T follicular helper cell (primary cell): Measurements from ENCODE around the gene CEP350.

Experiments
- DNase-seq: peaks from one replicate; pipeline ENCODE4 v3.0.0-alpha.2; 2020; ENCODE audit warnings: low read depth

CEP350 gene

GRCh38 chr1:180057883-180058396 lies 103.3 kb downstream of the CEP350 start:
- DNase-seq, result no peak

DNA sequence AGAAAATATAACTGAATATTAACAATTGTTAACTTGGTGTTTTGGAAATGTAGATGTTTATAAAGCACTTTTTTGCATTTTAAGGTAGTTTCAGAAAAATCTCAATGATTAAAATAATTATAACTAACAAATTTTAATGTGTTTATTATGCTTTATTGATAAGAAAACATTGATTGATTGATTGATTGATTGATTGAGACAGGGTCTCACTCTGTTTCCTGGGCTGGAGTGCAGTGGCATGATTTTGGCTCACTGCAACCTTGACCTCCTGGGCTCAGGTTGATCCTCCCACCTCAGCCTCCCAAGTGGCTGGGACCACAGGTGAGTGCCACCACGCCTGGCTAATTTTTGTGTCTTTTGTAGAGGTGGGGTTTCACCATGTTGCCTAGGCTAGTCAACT lies 106.4 kb downstream of the CEP350 start:
- no peak for DNase-seq

- no peak for DNase-seq
These were observed 107.9 kb downstream of the CEP350 start for GRCh38 chr1:180062452-180062971.

- no peak for DNase-seq
These were observed 110.8 kb downstream of the CEP350 start for GRCh38 chr1:180065408-180065807.

- DNase-seq, result no peak
These were observed 111.5 kb downstream of the CEP350 start for GRCh38 chr1:180066150-180066549.

DNA sequence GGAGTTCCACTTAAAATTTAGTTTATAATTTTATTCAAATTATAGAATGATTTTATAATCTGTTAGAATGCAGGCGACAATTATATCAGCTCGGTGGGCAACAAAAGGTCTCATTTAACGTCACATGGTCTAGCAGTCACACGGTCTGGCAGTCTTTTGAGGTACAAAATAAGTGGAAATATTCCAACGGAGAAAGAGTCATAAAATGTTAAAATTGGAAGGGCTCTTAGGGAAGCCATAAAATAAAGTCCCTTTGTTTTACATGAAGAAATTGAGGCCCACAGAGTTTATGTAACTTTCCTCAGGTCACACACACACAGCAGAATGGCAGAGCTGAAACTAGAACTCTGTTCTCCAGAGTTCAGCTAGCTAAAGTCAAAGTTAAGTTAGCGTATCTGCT lies 115.7 kb downstream of the CEP350 start:
- DNase-seq, result no peak

GRCh38 chr1:180071759-180072158 lies 117.1 kb downstream of the CEP350 start:
- no peak for DNase-seq

DNA sequence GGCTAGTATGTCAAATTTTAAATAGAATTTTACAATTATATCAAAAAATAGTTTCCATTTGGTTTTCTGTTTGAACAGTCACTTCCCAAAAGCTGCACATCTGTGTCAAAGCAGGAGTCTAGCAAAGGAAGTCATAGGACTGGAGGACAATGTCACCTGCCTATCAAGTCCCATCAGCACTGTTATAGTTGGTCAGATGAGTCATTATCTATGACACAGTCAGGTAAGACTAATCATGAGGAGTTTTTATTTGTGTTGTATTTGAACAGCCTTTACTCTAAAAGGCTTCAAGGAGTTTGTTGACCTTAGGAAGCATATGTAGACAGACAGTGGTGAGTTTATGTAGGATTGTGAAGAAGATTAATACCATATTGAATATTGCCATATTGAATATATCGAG lies 125.8 kb downstream of the CEP350 start:
- DNase-seq, result no peak

DNA sequence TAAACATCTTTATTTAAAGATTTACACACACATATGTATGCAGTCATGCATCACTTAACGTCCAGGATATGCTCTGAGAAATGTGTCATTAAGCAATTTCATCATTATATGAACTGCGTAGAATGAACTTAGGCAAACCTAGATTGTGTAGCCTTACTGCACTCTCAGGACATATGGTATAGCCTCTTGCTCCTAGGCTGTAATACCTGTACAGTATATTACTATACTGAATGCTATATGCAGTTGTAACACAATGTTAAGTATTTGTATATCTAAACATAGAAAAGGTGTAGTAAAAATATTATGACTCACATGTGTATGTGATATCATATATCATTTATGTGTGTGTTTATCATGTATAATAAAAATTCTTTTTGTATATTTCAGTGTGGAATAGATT lies 126.9 kb downstream of the CEP350 start:
- DNase-seq, result no peak

- DNase-seq, result no peak
These were observed 128.6 kb downstream of the CEP350 start for GRCh38 chr1:180083164-180083563.

DNA sequence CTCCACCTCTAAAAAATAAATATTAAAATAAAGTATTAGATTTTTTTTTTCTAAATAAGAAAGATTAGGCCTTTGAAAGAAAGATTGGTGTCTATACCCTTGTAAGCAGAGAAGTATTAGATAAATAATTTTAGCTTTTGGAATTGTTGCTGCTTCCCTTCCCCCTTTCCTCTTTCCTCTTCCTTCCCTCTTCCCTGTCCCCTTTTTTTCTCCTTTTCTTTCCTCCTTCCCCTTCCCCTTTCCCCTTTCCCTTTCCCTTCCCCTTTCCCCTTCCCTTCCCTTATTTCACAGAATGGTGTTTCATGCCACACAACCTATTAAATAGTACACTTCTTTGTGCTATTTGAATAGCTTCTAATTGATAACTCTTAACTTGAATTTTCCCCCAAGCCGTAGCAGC lies 130.3 kb downstream of the CEP350 start:
- DNase-seq, result no peak

GRCh38 chr1:180085331-180085730 lies 130.7 kb downstream of the CEP350 start:
- no peak for DNase-seq

DNA sequence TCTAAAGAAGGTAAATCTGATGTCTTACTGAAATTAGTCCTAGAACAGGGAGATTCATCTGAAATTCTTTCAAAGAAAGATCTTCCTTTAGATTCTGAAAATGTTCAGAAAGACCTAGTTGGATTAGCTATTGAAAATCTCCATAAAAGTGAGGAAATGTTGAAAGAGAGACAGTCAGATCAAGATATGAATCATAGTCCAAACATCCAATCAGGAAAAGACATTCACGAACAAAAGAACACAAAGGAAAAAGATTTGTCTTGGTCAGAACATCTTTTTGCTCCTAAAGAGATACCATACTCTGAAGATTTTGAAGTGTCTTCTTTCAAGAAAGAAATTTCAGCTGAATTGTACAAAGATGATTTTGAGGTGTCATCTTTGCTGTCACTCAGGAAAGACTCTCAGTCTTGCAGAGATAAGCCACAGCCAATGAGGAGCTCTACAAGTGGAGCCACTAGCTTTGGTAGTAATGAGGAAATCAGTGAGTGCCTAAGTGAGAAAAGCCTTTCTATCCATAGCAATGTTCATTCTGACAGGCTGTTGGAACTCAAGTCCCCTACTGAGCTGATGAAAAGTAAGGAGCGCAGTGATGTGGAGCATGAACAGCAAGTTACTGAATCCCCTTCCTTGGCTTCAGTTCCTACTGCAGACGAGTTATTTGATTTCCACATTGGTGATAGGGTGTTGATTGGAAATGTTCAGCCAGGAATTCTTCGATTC lies 138.5 kb downstream of the CEP350 start:
- no peak for DNase-seq

DNA sequence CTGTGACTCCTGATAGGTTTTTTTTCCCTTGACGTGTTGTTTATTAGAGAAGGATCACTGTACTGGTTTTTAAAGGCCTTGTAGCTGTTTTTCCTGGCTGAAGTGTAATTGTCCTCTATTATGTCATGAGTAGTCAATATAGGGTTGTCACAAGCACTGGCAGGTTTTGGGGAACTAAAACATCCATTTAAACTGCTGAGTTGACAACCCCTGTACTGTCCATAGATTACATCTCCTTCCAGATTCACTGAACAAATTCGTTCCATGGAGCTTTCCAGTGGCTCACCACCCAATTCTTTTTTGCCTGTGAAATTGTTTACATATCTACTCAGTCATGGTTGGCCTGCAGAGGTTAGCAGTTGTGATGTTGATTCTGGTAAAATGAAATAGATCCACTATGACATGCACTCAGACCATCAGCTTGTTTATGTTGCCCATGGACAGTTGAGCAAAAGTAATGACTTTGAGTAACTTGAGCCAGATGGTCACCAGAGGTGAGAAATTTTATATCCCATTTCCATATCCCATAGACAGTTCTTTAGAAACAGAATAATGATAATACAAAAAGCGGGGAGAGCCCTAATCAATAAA lies 140.2 kb downstream of the CEP350 start:
- no peak for DNase-seq

DNA sequence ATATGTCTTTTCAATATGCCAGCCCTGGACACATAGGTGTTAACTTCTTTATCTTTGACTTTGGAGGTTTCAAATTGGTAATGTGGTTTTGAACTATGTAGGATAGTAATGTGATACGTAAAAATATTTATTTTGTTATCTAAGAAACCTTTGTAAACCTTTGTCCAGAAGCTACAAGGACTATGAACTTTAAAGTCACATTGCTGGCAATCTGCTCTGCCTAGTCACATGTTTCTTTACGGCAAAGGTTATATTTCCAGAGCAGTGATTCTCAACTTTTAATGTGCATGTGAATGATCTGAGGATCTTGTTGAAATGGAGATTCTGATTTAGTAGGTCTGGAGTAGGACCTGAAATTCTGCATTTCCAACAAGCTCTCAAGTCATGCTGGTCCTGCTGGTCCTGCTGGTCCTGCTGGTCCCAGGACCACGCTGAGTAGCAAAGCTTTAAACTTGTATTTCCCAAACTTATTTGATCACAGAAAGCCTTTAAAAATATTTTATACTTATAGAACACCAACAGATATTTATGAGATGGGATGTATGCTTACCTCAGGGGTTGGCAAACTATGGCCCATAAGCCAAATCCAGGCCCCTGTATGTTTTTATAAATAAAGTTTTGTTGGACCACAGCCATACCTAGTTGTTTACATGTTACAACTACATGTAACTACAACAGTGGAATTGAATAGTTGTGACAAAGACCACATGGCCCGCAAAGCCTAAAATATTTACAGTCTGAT lies 142.1 kb downstream of the CEP350 start:
- DNase-seq, result no peak

DNA sequence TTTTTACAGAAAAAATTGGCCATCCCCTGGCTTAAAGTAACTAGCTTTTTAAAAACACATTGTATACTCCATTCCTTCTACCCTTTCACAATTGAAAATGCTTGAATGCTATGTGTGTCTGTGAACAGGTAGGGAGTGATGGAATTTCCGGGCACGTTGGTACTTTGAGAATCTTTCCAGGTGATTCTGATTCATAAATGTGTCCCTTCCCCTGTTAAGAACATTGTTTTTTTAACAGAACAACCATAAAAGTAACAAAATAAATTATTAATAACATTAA lies 142.7 kb downstream of the CEP350 start:
- DNase-seq, result no peak

- DNase-seq, result no peak
These were observed 146.8 kb downstream of the CEP350 start for GRCh38 chr1:180101411-180101810.

GRCh38 chr1:180103819-180104218 lies 149.2 kb downstream of the CEP350 start:
- no peak for DNase-seq

DNA sequence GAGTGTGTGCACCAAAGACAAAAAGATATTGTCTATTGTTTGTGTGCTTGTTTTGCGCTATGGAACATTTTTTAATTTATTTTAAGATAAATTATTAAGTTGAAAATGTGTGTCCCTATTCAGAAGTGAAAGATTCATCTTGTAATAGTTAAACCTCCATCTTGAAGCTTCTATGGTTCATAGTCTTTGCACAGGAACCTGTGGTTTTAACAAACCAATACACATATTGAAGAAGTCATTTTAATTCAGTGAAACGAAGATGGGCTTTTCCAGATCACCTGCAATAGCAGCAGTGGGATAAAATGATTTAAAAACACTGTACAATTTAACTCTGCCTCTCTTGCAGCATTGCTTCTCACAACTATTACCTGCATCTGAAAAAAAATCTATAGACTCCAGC lies 157.5 kb downstream of the CEP350 start:
- no peak for DNase-seq

DNA sequence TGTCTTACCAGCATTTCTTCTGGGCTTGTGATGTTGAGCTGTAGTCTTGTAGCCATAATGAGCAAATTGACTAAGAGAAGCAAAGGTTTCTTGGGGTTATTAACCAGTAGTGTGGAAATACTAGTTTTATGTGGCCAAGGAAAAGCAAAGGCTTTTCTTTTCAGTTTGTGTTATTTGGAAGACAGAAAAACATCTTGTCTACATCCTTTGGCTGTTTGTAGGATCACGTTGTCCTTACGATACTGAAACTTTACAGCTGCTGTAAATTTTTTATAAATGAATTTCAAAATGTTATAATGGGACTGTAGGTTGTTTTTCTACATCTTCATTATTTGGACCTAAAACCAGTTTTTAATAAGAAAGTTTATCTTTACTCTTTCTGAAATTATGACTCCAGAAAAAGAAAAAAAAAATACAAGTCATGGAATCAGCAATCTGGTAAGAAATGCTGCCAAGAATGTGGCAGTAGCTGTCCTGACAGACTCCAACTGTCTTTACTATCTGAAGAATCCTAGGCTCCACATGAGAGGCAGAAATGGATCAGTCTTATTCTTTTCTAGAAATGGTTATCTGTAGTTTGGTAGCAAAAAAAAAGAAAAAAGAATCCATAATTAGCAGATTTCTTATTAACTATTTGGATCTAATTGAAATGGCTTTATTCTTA lies 158.5 kb downstream of the CEP350 start:
- DNase-seq, result no peak

GRCh38 chr1:180114396-180114945 lies 159.9 kb downstream of the CEP350 start:
- no peak for DNase-seq
